ENCODE results near the gene ASAP2.

DNA sequence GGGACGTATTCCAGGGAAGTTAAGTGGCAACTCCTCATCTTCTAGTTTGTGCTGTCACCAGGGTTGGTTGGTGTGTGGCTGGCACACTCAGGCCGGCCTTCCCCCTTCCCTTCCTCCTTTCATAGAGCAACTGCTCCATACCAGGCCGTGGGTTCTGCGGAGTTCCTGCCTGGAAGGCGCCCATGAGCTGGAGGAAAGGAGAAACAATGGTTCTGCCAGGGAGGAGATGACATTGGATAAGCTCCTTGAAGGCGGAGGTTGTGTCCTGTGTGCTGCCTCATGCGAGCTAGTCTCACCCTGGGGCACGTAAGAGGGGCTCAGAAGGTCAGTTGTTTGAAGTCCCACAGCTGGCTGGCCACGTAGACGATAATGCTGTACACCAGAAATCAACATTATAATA is 19.2 kb downstream of the ASAP2 start:
- TF ChIP-seq, protein P1, sequence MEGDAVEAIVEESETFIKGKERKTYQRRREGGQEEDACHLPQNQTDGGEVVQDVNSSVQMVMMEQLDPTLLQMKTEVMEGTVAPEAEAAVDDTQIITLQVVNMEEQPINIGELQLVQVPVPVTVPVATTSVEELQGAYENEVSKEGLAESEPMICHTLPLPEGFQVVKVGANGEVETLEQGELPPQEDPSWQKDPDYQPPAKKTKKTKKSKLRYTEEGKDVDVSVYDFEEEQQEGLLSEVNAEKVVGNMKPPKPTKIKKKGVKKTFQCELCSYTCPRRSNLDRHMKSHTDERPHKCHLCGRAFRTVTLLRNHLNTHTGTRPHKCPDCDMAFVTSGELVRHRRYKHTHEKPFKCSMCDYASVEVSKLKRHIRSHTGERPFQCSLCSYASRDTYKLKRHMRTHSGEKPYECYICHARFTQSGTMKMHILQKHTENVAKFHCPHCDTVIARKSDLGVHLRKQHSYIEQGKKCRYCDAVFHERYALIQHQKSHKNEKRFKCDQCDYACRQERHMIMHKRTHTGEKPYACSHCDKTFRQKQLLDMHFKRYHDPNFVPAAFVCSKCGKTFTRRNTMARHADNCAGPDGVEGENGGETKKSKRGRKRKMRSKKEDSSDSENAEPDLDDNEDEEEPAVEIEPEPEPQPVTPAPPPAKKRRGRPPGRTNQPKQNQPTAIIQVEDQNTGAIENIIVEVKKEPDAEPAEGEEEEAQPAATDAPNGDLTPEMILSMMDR (IDR thresholded peaks at IDR 0.05; ENCODE audit: low read length): no peak
- TF ChIP-seq EZH2 (IDR thresholded peaks at IDR 0.05; ENCODE audit: borderline replicate concordance, low read length): no peak
